Psoas muscle (tissue), 8 donors: Measurements from ENCODE around the gene FBXW8. TPM values are rescaled to one million over a fixed set of nuclear protein-coding genes. Genes with fewer than 3 reads are reported as not detected.

Source experiments
- ATAC-seq, 4 donors: fragments of 200-7000 bp; cut with Tn5 transposase; one replicate each; pipeline ENCODE4 v1.9.1; 2020; ENCODE audit warnings: moderate library complexity in 3 of 4, mild to moderate bottlenecking in 2 of 4
- DNase-seq, 2 donors: peaks; one replicate each; pipeline ENCODE4 v3.0.0-alpha.2; 2020
- H3K27ac ChIP-seq: fragments of 200-600 bp; one replicate; pipeline ENCODE4 v1.8.0; 2022
- H3K27me3 ChIP-seq, 3 donors: fragments of 200-600 bp in 1 of 3; one replicate each; pipeline versions ENCODE4 v1.6.1 to v1.8.0; 2013 to 2022; ENCODE audit warnings: low read length in 2 of 3, mild to moderate bottlenecking in 2 of 3, moderate library complexity in 1 of 3; ENCODE audit not compliant: insufficient read depth in 3 of 3
- H3K36me3 ChIP-seq, 2 donors: fragments of 200-600 bp in 1 of 2; one replicate each; pipeline versions ENCODE4 v1.6.1 to v1.8.0; 2013 to 2022; ENCODE audit warnings: low read depth in 1 of 2, mild to moderate bottlenecking in 1 of 2, moderate library complexity in 1 of 2; ENCODE audit not compliant: insufficient read depth in 1 of 2
- H3K4me1 ChIP-seq: fragments of 200-600 bp; one replicate; pipeline ENCODE4 v1.8.0; 2022
- H3K4me3 ChIP-seq: fragments of 200-600 bp; one replicate; pipeline ENCODE4 v1.8.0; 2022; ENCODE audit warnings: mild to moderate bottlenecking
- H3K9me3 ChIP-seq: fragments of 200-600 bp; one replicate; pipeline ENCODE4 v1.8.0; 2022
- CTCF ChIP-seq: fragments of 200-600 bp; IDR thresholded peaks from one replicate; pipeline ENCODE4 v1.8.0; 2022; ENCODE audit warnings: antibody characterized with exemption
- WGBS, 3 donors: extraction: QIAGEN DNeasy Blood & Tissue Kit; methylation state at CpG; one replicate each; pipeline versions ENCODE4 v1.1.6 to v1.1.7; 2013; 5-methylcytosine and 5-hydroxymethylcytosine counted together
- intact Hi-C, 2 donors: fragments of 100-400 bp; cut with DNase I; formaldehyde crosslinking; loops; one replicate each; pipeline versions ENCODE4 v1.11.0 to v1.14.2; 2022
- polyA plus RNA-seq, 3 donors: library from polyadenylated mRNA; stranded (reverse); fragments of 200-250 nt; gene quantifications; one replicate each; pipeline ENCODE4 v1.2.3, GENCODE V29; 2013
- total RNA-seq, 4 donors: library from RNA; stranded (reverse); fragmentation: NEBNext Ultra II Directional in 2 of 4; extraction: Animal tissue kit (Norgen Biotek cat#: 25700) in 2 of 4; gene quantifications; one replicate each; pipeline versions ENCODE4 v1.2.1 to v1.2.4, GENCODE V29; 2021 to 2023
- donor health status: healthy with polysubstance abuse.
- donor health status: DM: no; HTN: no; CAD: no; lungs with moderate emphysema.
- donor health status: Bipolar disorder and iron deficiency.
- donor health status: healthy.
- donor health status: DM: yes; HTN: yes; CAD: no.
- donor health status: DM: no; HTN: no; CAD: no.
- donor health status: DM: no; HTN: no; CAD: no.
- donor health status: DM: yes; HTN: yes; CAD: no.

Gene FBXW8
- total and polyA plus RNA-seq, 7 donors, result 1.1 to 5.7 (median 3.0) TPM

GRCh38 chr12:117046011-117046369, 135.2 kb downstream of the FBXW8 start:
- no peak for TF ChIP-seq CTCF
- intact Hi-C loops, result no loop called here
- H3K4me3 ChIP-seq, result no peak overlapping the region
- H3K27me3 ChIP-seq, result peaks cover 0 to 3% (median 0%) of the 10 kb centered on the region in 3 donors
- WGBS, 3 donors, result 54 to 59% (median 56%) methylated on average over 6 of the region's 6 CpGs
- H3K36me3 ChIP-seq, result no peaks in the 10 kb centered on the region
- no peaks in the 10 kb centered on the region for H3K9me3 ChIP-seq
- DNase-seq (peak in 1 of 2 donors; percentile 29), ATAC-seq (peak in 1 of 4 donors; percentile 16)
- no peak overlapping the region for H3K27ac ChIP-seq
- no peaks in the 10 kb centered on the region for H3K4me1 ChIP-seq

GRCh38 chr12:117046425-117046824, 135.7 kb downstream of the FBXW8 start:
- TF ChIP-seq CTCF, result no peak
- ATAC-seq (no peak), DNase-seq (peak in 1 of 2 donors; percentile 38)
- H3K27me3 ChIP-seq, result peaks cover 0 to 3% (median under 1%) of the 10 kb centered on the region in 3 donors
- intact Hi-C loops, result no loop called here
- no peaks in the 10 kb centered on the region for H3K4me1 ChIP-seq
- H3K27ac ChIP-seq, result no peak overlapping the region
- WGBS, 3 donors, result 88 to 90% (median 90%) methylated on average over 26 to 27 of the region's 27 CpGs
- no peaks in the 10 kb centered on the region for H3K36me3 ChIP-seq
- H3K9me3 ChIP-seq, result no peaks in the 10 kb centered on the region
- H3K4me3 ChIP-seq, result no peak overlapping the region

- 88 to 89% (median 89%) methylated on average over 20 of the region's 20 CpGs for WGBS, 3 donors
- no peaks in the 10 kb centered on the region for H3K36me3 ChIP-seq
- no peak for TF ChIP-seq CTCF
- H3K4me3 ChIP-seq, result no peak overlapping the region
- H3K27me3 ChIP-seq, result peaks cover 0 to 3% (median 2%) of the 10 kb centered on the region in 3 donors
- peak in 1 of 2 donors; percentile 28 for DNase-seq
- H3K9me3 ChIP-seq, result no peaks in the 10 kb centered on the region
- intact Hi-C loops, result no loop called here
- no peak overlapping the region for H3K27ac ChIP-seq
- H3K4me1 ChIP-seq, result no peaks in the 10 kb centered on the region
- no peak for ATAC-seq
Measured at GRCh38 chr12:117046861-117047530, 136.2 kb downstream of the FBXW8 start.

- no peak overlapping the region for H3K4me3 ChIP-seq
Measured at GRCh38 chr12:117047810-117048584, 137.2 kb downstream of the FBXW8 start.

More at GRCh38 chr12:117047810-117048584, 137.2 kb downstream of the FBXW8 start:
- H3K36me3 ChIP-seq, result no peaks in the 10 kb centered on the region
- intact Hi-C loops, result no loop called here
- WGBS, 3 donors, result 44 to 51% (median 49%) methylated on average over 18 of the region's 18 CpGs
- H3K27me3 ChIP-seq, result peaks cover 0 to 3% (median 2%) of the 10 kb centered on the region in 3 donors
- H3K27ac ChIP-seq, result no peak overlapping the region
- DNase-seq (no peak), ATAC-seq (peak in 2 of 4 donors; percentile 46 to 53)
- no peaks in the 10 kb centered on the region for H3K9me3 ChIP-seq
- no peaks in the 10 kb centered on the region for H3K4me1 ChIP-seq
- no peak for TF ChIP-seq CTCF
